NCI-H774 (cell line): Measurements from ENCODE around the gene CKS2.
A peak's percentile ranks its signal among the peaks of the same experiment; 100 is the strongest.

Experiments
- DNase-seq: peaks from one replicate; lab custom pipeline; 2025; lab: John Stamatoyannopoulos, UW

The CKS2 gene

DNA sequence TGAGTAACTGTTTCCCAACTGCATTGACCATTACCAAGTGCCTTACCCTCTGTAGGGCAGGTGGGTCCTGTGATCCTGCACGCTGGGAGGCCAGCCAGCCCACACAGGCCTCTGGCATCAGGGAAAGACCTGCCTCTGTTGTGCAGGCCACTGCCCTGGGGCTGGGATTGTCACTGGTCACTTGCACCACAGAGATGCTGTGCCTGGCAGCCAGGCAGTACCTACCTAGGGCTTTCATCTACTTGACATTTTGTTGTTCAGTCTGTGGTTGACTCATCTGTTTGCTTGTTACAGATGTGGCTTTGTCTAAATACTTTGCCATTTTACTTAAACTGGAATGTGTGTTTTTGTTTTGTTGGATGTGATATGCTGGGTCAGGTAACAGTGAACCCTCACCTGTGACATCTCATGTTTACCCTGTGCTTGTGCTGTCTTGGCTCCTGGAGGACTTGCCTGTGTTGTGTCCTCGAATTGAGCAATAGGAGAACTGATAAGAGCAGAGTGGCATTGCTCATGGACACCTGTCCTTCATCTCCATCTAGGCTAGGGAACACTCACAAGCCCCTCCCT, 40.1 kb downstream of the CKS2 start:
- DNase-seq = no peak

DNA sequence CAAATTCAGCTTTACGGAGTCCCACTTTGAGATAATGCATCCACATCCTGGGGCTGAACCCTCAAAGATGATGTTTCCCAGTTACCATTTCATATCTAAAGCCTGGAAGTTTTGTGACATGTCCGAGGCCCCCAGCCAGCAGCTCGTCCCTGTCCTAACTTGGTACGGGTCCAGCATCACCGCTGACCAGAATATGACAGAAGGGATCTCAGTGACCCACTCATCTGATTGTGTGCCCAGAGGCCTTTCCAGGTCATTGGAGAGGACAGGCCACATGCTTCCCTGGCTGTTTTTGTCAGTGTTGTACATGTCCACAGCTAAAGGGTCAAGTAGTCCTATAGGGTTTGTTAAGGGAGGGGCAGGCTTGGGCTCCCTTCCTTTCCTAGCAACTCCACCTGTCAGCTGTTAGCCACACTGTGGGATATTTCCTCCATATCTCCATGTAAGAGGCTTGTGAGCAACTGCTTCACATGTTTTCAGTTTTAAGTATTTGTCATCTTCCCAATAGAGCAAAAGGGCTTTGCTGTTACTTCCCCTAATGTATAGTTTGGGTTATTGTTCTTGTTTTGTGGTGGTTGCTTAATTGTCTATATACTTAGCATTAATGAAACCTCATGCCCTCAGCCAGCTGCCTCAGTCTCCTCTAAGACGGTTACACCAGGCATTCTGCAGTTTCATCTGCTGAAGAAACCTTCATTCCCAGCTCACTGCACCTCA, 40.7 kb downstream of the CKS2 start:
- no peak for DNase-seq

- DNase-seq = no peak
Observed at GRCh38 chr9:89352451-89352850, 41.5 kb downstream of the CKS2 start.

DNA sequence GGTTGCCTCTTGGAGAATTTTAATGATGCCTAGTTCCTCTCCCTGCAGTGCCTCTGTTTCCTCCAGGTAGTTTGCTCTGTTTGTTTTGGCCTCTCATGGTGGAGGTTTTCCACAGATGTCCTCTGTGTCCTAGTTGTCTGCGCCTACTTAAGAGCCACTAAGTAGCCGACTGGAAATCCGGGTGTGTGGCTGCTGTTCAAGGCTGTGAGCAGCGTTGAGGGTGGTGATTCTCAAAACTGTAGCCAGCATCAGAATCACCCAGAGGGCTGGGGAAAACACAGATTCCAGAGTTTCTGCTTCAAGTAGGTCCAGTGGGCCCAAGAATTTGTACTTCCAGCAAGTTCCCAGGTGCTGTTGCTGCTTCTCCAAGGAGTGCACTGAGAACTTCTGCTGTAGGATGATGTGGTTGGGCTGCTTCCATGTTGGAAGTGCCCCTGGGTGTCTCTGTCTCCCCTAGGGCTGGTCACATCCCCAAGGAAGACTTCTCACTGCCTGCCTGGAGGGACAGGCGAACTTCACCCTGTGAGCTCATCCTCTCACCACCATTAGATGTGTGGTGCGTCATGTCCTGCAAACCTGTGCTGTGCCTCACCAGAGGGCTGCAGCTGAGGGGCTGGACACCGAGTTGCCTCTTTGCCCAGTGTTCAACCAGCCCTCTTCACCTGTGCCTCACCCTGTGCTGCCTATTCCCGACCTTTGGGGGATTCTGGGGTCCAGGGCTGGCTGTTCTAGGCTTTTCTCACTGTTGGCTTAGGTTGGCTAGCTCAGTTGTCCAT, 42.1 kb downstream of the CKS2 start:
- no peak for DNase-seq

GRCh38 chr9:89353989-89354388, 43.0 kb downstream of the CKS2 start:
- no peak for DNase-seq

- no peak for DNase-seq
Observed at GRCh38 chr9:89354471-89354870, 43.5 kb downstream of the CKS2 start.

- no peak for DNase-seq
Observed at GRCh38 chr9:89356782-89357181, 45.8 kb downstream of the CKS2 start.

- DNase-seq = no peak
Observed at GRCh38 chr9:89357331-89358197, 46.6 kb downstream of the CKS2 start.

- DNase-seq = no peak
Observed at GRCh38 chr9:89358376-89358916, 47.5 kb downstream of the CKS2 start.

GRCh38 chr9:89358985-89359384, 48.0 kb downstream of the CKS2 start:
- peak; percentile 56 for DNase-seq

- DNase-seq = no peak
Observed at GRCh38 chr9:89359751-89360261, 48.8 kb downstream of the CKS2 start.

DNA sequence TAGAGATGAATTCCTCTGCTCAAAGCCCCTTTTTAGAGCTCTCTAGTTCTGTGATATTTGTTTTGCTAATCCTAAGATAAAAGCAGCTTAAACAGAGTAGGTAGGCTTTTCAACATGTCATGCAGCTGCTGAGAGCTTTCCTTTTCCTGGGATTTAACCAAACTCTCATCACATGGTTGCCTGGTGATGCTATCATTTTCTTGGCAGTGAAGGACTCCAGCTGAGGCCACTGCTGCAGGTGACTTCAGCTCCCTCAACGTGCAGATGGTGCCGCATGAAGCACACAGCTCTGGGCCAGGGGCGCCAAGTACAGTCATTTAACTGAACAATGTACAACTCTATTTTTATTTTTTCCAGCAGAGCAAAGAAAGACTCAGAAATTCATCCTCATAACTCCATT, 49.5 kb downstream of the CKS2 start:
- peak; percentile 10 for DNase-seq

- DNase-seq = no peak
Observed at GRCh38 chr9:89361031-89361430, 50.0 kb downstream of the CKS2 start.

DNA sequence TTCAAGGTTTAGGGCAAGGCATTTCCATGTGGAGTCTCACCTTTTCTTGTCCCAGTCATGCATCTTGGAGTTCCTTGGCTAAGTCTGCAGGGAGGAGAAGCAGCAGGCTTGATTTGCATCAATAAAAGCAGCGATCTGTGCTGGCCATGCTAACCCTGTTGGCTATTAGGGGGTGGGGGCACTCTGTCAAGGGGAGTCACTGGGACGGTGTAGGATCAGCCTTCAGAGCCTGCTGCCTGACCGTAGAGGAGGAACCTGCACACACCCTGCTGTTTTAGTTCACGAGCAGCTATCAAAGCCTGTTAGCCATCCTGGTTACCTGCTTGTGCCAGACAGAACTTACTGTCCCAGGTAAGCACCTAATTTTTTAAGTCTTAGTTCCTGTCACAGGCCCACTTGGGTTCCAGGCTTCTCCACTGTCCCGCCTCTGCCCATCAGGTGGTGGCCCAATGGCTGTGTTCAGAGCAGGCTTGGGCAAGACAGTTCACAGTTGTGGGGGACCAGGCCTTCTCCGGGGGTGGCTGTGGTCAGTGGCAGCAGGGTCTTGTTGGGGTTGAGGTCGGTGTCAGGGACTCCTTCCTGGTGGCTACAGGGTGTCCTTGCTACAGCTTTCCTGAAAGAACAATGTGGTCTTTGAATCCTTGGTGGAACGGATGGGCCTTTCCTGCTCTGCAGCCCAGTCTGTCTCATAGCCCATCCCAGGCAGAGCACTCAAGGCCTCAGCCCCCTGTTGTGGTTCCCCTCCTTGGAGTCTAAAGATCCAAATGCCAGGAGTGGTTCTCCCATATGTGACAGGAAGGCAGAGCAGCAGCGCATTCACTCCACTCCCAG, 51.0 kb downstream of the CKS2 start:
- no peak for DNase-seq

DNA sequence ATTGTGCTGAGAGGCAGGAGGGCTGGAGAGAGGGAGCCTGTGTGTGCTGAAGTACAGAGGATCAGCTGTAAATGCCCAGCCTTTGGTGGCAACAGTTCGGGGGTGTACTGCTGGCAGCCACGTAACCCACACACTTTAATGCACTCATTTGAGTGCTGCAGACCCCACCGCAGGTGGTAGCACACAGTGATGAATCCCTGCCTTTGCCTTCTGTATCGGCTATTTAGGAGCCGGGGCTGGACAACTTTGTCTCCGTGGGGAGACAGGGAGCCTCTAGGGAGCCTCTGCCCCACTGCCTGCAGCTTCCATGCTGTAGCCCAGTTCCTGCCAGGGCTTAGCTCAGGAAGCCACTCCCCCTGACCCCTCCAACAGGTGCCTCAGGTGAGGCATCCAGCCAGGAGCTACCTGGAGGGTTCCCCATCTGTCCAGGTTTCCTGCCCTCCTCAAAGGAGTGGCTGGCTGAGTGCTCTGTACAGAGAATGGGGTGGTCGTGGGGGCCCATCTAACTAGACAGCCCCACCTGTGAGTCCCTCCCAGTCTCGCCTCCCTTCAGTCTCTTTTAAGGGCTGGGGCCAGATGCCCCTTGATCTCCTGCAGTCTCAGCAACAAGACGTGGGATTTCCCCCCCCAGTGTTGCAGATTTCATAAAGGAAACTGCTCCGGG, 51.8 kb downstream of the CKS2 start:
- no peak for DNase-seq

- no peak for DNase-seq
Observed at GRCh38 chr9:89363311-89363670, 52.3 kb downstream of the CKS2 start.

DNA sequence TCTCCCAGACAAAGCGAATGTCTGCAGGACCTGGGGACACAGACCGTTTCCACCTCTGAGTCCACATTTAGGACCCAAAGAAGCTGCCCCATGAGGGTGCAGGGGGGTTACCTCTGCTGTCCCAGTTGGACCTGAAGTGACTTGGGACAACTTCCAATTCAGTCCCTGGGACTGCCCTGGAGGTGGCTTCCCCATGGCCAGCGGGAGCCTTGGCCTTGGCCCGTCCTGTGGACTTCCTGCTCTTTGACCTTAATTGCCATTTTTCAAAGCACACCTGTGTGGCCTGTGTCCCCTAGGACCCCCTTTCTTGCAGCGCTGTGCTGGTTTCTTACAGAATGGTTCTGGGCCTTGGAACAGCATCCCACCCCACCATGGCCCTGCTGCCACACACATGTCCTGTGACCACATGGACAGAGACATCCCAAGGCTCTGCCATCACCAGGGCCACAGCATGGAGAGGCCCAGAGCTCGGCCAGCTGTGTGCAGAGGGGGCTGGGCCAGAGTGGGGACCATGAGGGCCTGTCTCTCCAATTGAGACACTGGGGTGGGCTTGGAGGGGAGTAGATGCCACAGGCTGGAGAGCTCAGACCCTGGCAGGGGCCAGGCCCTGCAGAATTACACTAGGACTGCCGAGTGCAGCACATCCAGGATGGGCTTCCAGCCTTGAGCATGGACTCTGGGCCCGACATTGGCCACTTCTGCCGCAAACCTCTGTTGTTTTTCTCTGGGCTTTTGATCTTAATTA, 53.1 kb downstream of the CKS2 start:
- no peak for DNase-seq

GRCh38 chr9:89364666-89365531, 53.9 kb downstream of the CKS2 start:
- DNase-seq = no peak

- DNase-seq = no peak
Observed at GRCh38 chr9:89365532-89365912, 54.5 kb downstream of the CKS2 start.
